NCI-H2171 (cell line): ENCODE results near the gene HYOU1.
A peak's percentile ranks its signal among the peaks of the same experiment; 100 is the strongest.
"Not testable (repeated sequence)": the region's sequence is repeated elsewhere in the genome, so short reads cannot be mapped to it uniquely, and the experiment has no call there.

Source experiments
- DNase-seq: peaks from one replicate; lab custom pipeline; 2025; lab: John Stamatoyannopoulos, UW

The HYOU1 gene, protein sequence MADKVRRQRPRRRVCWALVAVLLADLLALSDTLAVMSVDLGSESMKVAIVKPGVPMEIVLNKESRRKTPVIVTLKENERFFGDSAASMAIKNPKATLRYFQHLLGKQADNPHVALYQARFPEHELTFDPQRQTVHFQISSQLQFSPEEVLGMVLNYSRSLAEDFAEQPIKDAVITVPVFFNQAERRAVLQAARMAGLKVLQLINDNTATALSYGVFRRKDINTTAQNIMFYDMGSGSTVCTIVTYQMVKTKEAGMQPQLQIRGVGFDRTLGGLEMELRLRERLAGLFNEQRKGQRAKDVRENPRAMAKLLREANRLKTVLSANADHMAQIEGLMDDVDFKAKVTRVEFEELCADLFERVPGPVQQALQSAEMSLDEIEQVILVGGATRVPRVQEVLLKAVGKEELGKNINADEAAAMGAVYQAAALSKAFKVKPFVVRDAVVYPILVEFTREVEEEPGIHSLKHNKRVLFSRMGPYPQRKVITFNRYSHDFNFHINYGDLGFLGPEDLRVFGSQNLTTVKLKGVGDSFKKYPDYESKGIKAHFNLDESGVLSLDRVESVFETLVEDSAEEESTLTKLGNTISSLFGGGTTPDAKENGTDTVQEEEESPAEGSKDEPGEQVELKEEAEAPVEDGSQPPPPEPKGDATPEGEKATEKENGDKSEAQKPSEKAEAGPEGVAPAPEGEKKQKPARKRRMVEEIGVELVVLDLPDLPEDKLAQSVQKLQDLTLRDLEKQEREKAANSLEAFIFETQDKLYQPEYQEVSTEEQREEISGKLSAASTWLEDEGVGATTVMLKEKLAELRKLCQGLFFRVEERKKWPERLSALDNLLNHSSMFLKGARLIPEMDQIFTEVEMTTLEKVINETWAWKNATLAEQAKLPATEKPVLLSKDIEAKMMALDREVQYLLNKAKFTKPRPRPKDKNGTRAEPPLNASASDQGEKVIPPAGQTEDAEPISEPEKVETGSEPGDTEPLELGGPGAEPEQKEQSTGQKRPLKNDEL

DNA sequence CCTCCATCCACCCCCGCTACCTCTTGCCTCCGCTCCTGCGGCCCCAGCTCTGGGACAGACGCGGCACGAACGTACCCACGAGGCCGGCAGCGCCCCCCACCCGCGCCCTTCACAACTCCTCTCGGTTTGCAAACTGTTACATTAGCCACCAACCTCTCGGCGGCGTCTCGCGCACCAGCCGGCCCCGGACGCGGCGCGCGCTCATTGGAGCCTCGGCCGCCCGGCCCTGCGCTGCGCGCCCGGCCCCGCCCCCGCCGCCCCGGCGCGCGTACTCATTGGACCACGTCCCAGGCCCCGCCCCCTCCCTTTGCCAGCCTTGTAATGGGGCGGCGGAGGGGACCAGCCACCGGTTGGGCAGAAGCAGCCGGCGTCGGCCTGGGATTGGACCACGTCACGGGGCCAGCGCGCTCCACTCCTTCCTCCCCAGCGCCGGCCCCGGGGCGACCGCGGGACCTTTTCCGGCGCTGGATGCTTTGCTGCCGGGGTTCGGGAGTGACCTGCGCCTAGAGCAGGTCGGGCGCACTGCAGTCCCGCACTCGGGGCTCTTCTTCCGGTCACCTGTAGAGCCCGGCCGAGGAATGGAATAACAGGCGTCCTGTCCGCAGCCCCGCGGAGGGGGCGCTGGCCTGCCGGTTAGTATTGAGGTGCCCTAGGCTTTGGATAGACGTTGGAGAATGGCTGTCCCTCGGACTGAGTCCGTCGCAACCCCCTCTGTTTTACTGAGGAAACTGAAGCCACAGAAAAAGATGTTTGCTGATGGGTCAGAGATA, at the start of gene HYOU1:
Gene HYOU1 (minus strand): TSS at position 206 of the 770 bp plus-strand sequence. CDS start 1,045 bp downstream, outside the sequence.
- peak; percentile 86 for DNase-seq

DNA sequence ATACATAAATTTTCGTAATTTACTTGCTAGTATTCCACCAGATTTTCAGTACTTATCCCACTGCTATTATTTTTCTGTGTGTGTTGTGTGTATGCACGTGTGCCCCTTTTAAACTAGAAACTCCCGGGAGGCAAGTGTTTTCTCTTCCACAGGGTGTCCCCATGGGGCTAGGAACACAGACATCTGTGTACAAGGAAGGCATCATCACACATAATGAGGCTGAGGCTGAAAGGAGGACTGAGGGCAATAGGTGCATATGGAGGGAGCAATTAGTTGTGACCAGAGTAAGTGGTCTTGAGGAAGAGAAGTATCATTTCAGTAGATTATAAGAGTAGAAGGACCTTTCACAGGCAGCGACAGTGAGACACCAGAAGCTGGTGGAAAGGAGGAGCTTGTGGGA, 46.8 kb upstream of the HYOU1 start:
- peak; percentile 51 for DNase-seq

DNA sequence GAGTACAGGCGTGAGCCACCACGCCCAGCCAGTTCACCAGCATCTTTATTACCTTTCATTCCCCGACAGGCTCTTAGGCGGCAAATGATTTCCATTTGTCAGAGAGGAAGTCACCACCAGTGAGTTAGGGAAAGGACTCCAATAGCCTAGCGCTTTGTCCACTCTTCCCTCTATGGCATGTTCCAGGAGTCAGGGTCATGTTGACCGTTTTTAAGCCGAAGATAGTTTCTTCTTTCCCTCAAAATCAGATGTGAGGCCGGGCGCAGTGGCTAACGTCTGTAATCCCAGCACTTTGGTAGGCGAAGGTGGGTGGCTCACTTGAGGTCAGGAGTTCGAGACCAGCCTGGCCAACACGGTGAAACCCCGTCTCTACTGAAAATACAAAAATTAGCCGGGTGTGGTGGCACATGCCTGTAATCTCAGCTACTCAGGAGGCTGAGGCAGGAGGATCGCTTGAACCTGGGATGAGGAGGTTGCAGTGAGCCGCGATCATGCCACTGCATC, 46.2 kb upstream of the HYOU1 start:
- not testable (repeated sequence) for DNase-seq

DNA sequence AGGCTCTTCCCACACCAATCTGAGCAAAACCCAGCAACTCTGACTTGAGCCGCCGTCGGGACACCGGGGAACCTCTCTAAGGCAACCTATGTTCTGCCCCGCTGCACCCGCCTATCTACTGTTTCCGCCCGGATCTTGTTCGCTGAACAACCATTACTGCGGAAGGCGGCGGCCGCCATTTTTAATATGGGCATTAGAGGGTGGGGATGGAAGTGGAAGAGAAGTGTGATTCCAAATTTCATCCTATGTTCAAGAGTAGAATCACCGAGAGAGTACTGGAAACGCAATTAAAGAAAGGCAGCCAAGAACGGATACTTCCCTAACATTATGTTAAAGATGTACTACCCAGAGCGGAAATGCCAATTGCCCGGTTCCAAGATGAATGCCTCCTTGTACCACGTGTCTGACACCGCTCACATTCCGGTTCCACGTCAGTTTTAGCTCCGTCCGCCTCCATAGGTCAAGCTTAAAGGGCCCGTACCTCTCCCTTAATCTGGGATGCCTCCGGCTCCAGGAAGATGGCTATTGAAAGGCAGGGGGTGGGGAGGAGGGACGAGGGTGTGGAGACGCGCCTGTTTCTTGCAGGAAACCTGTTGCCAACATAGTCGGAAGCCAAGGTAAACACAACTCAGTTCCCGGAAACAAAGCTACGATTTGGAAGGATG, 44.9 kb upstream of the HYOU1 start, which contains the start of gene DPAGT1:
Gene DPAGT1 (minus strand): TSS at position 95 of the 665 bp plus-strand sequence. CDS start 198 bp downstream, outside the sequence.
- peak; percentile 78 for DNase-seq

DNA sequence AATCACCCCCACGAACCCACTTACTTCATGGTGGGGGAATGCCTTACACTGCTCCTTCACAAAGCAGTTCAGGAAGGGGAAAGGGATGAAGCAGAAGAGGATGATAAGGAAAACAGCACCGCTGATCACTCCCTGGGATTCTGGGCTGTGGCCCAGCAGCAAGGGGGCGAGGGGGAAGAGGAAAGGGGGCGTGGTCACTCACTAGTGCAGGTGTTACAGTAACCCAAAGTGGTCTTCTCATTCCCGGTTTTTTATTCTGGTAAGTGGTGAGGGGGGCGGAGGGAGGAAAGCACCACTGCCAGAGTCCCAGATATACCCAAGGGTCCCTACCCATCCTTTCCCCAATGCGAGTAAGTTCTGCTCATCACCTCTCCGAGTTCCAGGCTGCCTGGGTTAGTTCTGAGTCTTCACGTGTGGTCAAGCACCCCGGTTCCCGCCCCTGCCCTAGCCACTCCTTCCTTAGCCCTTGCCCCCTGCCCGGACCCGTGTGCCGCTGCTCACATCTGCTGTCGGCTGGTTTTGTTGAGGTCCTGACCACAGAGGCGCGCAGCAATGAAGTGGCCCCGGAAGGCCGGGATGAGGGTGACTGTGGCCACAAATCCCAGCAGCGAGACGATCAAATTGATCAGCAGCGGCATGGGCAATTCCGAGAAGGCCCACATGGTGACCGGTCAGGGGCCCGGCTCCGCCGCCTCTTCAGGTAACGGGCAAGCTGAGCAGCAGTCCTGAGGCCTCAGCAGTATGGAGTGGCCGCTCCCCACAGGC, 44.2 kb upstream of the HYOU1 start:
- no peak for DNase-seq

DNA sequence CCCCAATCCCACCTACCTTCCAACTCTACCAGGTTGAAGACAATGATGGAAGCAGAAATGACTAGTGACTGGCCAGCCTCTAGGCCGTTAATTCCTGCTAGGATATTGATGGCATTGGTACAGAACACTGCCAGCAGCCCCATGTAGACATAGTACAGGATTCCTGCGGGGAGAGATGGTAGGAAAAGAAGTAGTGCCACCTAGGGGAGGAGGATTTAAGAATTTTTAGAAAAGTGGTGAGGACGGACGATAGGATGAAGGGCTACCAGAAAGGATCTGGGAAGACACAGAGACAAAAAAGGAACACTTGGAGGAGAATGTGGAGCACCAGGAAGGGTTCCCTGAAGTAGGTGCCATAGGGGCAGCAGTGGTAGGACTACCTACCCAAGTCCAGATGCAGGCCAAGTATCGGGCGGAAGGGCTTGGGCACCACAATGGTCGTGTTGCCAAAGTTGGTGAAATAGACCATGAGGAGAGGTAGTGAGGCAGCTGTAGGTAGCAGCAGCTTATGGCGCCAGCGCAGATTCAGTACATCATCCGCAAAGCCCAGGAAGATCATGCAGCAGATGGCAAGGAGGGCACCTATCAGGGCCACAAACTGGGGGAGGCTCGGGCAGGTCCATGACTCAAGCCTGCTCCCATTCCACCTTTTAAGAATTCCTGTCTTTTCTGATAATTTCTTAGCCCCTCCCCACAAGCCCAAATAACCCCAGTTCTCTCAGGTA, 43.4 kb upstream of the HYOU1 start:
- DNase-seq, result no peak

DNA sequence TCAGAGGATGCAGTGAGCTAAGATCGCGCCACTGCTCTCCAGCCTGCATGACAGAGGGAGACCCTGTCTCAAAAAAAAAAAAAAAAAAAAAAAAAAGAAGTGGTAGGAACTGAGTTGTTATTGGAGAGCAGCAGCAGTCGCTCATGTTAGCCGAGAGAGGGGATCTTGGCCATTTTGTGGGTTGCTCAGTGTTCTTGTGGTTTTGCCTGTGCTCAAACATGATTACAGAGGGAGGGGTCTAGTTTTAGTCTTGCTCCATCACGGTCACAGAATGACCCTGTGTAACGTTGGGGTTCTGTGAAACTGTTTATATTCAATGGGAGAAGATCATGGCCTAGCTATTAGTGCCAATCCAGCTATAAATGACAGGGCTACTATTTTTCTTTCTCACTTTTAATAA, 42.7 kb upstream of the HYOU1 start:
- no peak for DNase-seq

DNA sequence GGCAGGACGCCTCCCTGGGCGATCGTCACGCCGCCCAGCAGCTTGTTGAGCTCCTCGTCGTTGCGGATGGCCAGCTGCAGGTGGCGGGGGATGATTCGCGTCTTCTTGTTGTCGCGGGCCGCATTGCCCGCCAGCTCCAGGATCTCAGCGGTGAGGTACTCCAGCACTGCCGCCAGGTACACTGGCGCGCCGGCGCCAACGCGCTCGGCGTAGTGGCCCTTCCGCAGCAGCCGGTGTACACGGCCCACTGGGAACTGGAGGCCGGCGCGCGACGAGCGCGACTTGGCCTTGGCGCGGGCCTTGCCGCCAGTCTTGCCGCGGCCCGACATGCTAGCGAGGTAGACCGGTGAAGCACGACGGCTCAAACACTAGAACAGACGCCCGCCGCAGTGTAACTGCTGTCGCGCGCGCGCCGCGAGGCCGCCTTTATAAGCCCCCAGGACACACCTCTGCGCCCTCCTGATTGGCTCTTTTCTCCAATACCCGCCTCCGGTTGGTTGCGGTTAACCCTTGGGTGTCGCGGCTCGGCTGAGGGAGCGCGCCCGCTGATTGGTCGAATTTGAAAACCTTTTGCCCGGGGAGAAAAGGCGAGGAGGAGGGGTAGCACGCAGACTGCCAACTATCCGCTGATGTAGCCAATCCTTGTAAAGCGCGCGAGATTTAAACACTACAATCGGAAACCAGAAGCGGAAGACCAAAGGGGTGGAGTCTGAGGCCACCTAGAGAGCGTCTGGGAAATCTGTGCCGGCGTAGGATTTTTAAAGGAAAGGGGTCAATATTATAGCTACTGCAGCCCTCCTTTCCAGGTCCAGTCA, 38.3 kb upstream of the HYOU1 start:
- peak; percentile 90 for DNase-seq

DNA sequence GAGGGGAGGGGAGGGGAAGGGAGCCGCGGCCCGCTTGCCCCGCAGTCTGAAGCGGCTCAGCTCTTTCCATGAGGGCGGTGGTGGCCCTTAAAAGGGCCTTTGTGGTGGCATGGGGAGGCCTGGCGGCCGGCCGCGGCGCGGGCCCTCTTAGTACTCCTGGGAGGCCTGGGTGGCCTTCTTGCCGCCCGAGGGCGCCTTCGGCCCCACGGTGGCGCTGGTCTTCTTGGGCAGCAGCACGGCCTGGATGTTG, 37.7 kb upstream of the HYOU1 start:
- no peak for DNase-seq

DNA sequence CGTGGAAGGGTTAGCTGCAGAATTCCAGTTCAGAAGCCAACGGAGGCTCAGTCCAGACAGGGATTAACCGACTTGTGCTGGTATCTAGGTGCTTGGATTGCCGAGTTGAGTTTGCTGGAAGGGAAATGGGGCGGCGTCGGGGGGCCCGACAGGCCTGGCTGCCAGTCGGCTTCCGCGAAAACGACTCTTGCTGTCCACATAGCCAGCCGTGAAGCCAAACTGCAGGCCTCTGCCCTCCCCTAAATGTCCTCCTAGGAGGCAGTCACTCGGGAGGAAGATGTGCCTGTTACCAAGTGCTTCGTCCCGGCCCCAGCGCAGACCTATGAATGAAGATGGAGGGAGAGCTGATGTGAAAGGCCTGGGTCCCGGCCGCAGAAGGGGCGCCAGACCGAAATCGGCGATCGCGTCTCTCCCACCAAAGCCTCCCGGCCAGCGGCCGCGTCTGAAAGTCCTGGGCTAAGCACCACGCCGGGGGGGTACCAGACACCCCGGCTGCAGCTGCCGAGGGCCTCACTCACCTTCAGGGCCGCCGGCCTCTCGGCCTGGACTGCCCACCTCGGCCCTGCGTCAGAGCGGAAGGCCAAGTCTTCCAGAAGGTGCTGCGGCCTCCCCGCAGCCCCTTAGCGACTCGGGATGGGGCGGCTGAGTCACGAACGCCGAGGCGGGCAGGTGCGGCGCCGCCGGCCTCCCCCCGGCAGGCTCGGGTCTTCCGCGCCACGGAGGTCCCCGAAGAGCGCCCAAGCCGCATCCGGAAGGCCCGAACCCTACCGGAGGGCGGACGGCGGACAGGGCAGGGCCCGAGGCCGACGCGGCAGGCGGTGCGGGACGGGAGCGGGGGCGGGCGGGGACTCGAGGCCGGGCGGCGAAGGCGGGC, 37.2 kb upstream of the HYOU1 start:
- no peak for DNase-seq

DNA sequence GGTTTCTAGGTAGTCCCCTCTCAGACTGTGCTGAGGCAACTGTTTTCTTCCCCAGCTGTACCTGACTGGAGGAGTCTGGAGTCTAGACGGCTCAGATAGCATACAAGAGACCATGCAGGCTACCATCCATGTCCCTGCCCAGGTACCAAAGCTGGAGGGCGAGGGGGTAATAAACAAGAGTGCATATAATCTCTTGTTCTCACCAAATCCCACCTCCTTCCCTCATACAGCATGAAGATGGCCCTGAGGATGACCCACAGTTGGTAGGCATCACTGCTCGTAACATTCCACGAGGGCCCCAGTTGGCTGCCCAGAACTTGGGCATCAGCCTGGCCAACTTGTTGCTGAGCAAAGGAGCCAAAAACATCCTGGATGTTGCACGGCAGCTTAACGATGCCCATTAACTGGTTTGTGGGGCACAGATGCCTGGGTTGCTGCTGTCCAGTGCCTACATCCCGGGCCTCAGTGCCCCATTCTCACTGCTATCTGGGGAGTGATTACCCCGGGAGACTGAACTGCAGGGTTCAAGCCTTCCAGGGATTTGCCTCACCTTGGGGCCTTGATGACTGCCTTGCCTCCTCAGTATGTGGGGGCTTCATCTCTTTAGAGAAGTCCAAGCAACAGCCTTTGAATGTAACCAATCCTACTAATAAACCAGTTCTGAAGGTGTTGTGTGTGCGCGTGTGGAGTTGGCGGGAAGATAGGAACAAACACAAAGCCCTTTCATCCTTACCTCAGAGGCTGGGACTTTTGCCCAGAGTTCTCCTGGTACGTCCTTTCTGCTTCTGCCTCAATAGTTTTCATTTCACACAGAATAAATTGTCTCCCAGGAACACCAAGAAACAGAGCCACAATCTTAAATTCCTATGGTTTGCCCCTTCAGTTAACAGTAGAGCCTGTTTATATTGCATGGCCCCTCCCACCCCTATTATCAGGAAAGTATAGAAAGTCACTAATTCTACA, 36.2 kb upstream of the HYOU1 start:
- DNase-seq, result no peak

DNA sequence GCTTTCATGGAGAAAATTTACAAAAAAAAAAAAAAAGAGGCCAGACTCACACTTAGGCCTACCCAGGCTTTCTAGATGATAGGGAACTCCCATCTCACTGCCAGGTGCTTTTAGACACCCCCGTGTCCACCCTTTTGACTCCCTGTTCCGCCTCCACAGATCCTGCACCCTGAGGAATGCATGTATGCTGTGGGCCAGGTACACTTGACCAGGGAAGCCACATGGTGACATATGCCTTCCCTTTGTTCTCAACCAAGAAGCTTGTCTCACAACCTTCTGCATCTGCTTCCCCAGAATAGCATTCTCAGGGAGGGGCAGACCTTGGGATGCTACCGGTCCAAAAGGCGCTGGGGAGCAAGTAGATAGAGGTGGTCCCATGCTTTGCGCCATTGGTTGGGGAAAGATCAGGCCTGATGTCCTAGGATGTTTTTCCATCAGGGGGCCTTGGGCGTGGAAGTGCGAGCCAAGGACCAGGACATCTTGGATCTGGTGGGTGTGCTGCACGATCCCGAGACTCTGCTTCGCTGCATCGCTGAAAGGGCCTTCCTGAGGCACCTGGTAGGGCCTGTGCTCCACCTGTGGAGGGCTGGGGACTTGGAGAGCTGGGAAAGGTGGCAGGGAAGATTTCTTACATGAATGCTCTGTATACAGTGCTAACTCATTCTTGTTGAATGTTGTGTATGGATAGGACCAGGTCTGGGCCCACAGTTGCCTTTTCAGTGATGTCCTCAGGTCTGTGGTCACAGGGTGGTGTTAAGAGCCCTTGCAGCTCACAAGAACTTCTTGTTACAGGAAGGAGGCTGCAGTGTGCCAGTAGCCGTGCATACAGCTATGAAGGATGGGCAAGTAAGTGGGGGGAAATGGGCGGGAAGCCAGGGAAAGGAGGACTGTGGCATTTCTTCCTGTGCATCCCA, 35.2 kb upstream of the HYOU1 start:
- DNase-seq, result no peak

DNA sequence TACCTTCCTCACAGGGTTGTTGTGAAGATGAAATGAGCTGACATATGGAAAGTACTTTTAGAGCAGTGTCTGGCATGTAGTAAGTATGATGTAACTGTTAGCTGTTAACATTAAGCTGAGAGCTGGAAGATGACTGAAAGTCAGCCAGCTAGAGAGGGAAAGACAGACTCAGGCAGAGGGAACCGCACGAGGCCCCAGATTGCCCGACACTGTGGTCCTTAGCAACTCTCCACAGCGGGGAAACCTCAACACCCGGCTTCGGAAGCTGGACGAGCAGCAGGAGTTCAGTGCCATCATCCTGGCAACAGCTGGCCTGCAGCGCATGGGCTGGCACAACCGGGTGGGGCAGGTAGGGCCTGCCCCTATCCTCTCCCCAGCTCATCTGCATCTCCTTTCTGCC, 34.2 kb upstream of the HYOU1 start:
- no peak for DNase-seq

DNA sequence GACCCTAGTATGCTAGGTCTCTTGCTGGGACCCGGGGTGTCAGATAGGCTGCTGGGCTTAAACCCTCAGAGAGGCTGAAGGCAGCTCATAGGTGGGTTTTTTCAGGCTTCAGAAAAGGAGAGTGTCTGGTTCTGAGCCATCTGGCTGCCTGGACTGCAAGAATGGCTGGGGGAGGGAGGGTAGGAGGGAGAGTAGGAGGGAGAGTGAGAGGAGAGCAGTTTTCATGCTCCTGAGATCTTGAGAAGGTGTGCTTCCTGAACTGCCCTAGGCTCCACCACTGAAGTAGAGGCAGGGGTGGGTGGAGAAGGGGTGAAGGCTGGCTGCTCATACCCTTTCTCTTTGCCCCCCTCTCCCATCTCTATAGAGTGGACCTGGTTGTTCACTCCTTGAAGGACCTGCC, 32.3 kb upstream of the HYOU1 start:
- no peak for DNase-seq

DNA sequence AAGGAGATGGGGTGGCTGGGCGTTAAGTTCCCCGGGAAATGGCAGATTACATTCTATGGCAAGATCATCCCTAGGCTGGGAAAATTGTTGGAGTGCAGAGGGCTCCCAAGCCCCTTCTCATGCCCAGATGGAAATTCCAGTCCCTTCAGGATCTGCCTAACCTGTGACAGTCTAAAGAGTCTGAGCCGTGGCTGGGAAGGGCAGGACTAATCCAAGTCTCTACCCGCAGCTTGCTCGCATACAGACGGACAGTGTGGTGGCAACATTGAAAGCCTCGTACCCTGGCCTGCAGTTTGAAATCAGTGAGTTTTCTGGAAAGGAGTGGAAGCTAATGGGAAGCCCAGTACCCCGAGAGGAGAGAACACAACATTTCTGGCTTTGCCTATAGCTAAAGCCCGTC, 31.4 kb upstream of the HYOU1 start:
- no peak for DNase-seq

DNA sequence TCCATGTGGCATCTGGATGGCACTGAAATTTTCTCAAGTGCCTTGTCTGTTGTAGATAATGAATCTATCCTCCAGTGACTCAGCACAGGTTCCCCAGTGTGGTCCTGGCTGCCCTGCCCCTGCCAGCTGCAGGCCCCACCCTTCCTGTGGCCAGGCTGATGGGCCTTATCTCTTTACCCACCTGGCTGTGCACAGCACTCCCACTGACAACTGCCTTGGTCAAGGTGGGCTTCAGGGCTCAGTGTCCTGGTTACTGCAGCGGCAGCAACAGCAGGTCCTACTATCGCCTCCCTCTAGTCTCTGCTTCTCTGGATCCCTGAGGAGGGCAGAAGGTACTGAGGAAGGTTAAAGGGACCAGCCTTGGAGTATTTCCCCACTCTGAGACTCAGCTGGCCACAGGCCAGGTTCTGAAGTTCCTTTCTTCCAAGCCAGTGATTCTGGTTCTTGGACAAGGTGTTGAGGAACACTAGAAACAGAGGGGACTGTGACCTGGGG, 30.8 kb upstream of the HYOU1 start:
- DNase-seq, result no peak
